B cell (primary cell): ENCODE data around the gene ZBTB40.

Experiments
- EZH2 ChIP-seq: IDR thresholded peaks from 2 replicates; pipeline ENCODE4 v1.6.1; 2012; ENCODE audit warnings: borderline replicate concordance, low read depth, mild to moderate bottlenecking, moderate library complexity, low read length; ENCODE audit not compliant: insufficient read depth, poor library complexity, severe bottlenecking
- TF ChIP-seq, protein P1 (sequence below): fragments of 200-600 bp; IDR thresholded peaks from one replicate; pipeline ENCODE4 v1.8.0; 2022; ENCODE audit warnings: antibody characterized with exemption, mild to moderate bottlenecking

DNA sequence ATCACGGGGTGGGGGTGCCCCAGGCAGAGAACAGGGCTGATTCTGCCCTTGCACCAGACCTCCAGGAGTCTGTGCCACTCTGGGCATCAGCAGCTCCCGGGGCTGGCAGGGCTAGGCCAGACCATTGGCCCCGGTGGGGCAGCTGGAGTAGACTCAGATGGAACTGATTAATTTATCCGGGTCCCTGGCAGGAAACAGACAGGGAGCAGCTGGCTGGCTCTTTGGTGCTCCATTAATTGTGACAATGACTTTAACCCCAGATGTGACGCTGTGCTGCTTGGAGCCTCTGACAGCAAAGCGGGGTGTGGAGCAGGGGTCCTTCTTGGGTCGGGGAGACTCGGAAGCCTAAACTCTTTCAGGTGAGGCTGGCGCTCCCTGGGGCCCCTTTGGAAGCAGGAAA, 121.2 kb downstream of the ZBTB40 start:
- TF ChIP-seq, protein P1, sequence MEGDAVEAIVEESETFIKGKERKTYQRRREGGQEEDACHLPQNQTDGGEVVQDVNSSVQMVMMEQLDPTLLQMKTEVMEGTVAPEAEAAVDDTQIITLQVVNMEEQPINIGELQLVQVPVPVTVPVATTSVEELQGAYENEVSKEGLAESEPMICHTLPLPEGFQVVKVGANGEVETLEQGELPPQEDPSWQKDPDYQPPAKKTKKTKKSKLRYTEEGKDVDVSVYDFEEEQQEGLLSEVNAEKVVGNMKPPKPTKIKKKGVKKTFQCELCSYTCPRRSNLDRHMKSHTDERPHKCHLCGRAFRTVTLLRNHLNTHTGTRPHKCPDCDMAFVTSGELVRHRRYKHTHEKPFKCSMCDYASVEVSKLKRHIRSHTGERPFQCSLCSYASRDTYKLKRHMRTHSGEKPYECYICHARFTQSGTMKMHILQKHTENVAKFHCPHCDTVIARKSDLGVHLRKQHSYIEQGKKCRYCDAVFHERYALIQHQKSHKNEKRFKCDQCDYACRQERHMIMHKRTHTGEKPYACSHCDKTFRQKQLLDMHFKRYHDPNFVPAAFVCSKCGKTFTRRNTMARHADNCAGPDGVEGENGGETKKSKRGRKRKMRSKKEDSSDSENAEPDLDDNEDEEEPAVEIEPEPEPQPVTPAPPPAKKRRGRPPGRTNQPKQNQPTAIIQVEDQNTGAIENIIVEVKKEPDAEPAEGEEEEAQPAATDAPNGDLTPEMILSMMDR = no peak
- TF ChIP-seq EZH2 = no peak
